DOHH2 (cell line): ENCODE data around the gene UQCC5.

Source experiments
- H3F3A ChIP-seq: fragments of 200-600 bp; sonication (generic), shearing (Covaris generic); 2 replicates; pipeline ENCODE4 v1.6.0; 2016; ENCODE audit warnings: antibody characterized with exemption, mild to moderate bottlenecking; ENCODE audit not compliant: control insufficient read depth, insufficient read depth
- H3K27ac ChIP-seq: fragments of 200-600 bp; sonication (generic); 2 replicates; pipeline ENCODE4 v1.5.1; 2014; ENCODE audit warnings: low read depth, mild to moderate bottlenecking, low read length, moderate library complexity
- H3K27me3 ChIP-seq: fragments of 200-600 bp; sonication (generic); 2 replicates; pipeline ENCODE4 v1.6.1; 2014; ENCODE audit warnings: mild to moderate bottlenecking, low read length, mixed read lengths; ENCODE audit not compliant: control insufficient read depth
- H3K36me3 ChIP-seq: fragments of 200-600 bp; sonication (generic); 2 replicates; pipeline ENCODE4 v1.6.1; 2014; ENCODE audit warnings: mild to moderate bottlenecking, low read length, moderate library complexity, mixed read lengths; ENCODE audit not compliant: control insufficient read depth
- H3K4me1 ChIP-seq: fragments of 200-600 bp; sonication (generic); 2 replicates; pipeline ENCODE4 v1.6.1; 2014; ENCODE audit warnings: mild to moderate bottlenecking, low read length, mixed read lengths; ENCODE audit not compliant: control insufficient read depth
- H3K4me2 ChIP-seq: fragments of 200-600 bp; sonication (generic); 2 replicates; pipeline ENCODE4 v1.6.0; 2014; ENCODE audit warnings: mild to moderate bottlenecking, low read length, moderate library complexity
- H3K4me3 ChIP-seq: fragments of 200-600 bp; sonication (generic); 2 replicates; pipeline ENCODE4 v1.5.1; 2014; ENCODE audit warnings: mild to moderate bottlenecking, low read length, mixed read lengths
- H3K79me2 ChIP-seq: fragments of 200-600 bp; sonication (generic); 2 replicates; pipeline ENCODE4 v1.6.1; 2014; ENCODE audit warnings: mild to moderate bottlenecking, low read length, mixed read lengths; ENCODE audit not compliant: control insufficient read depth
- H3K9me2 ChIP-seq: fragments of 200-600 bp; sonication (generic); replicated peaks from 2 replicates; pipeline ENCODE4 v1.6.1; 2014; ENCODE audit warnings: mild to moderate bottlenecking, low read length, mixed read lengths; ENCODE audit not compliant: control insufficient read depth
- H3K9me3 ChIP-seq: fragments of 200-600 bp; sonication (generic); 2 replicates; pipeline ENCODE4 v1.6.1; 2014; ENCODE audit warnings: antibody characterized with exemption, low read length, mixed read lengths; ENCODE audit not compliant: control insufficient read depth, insufficient read depth
- H4K20me1 ChIP-seq: fragments of 200-600 bp; sonication (generic); 2 replicates; pipeline ENCODE4 v1.6.0; 2014; ENCODE audit warnings: low read depth, mild to moderate bottlenecking, antibody characterized with exemption, low read length, moderate library complexity; ENCODE audit not compliant: control insufficient read depth, insufficient read depth
- CTCF ChIP-seq: fragments of 200-600 bp; sonication (generic); IDR thresholded peaks from one replicate; pipeline ENCODE4 v1.5.1; 2014; ENCODE audit warnings: antibody characterized with exemption, mild to moderate bottlenecking, low read depth, low read length; ENCODE audit not compliant: poor library complexity, severe bottlenecking
- EZH2phosphoT487 ChIP-seq: fragments of 200-600 bp; sonication (generic); IDR thresholded peaks from 2 replicates; pipeline ENCODE4 v1.6.1; 2017; ENCODE audit warnings: borderline replicate concordance, mild to moderate bottlenecking, antibody characterized with exemption, low read length, moderate library complexity, mixed read lengths

The UQCC5 gene

GRCh38 chr3:52527039-52527731, 9.2 kb upstream of the UQCC5 start:
- Histone ChIP-seq H3K4me1 (peaks cover 6% of the 10 kb centered on the region), H3K36me3 (peaks cover 55% of the 10 kb centered on the region), H3K9me2 (no peaks in the 10 kb centered on the region), H3K27ac (no peak overlapping the region), H3K4me2 (no peak overlapping the region), H3K27me3 (no peaks in the 10 kb centered on the region), H4K20me1 (0 out of 2 replicates have a peak, but pooled peaks cover 3% of the 10 kb centered on the region), H3F3A (no peaks in the 10 kb centered on the region), H3K79me2 (peaks cover 24% of the 10 kb centered on the region), H3K9me3 (no peaks in the 10 kb centered on the region), H3K4me3 (no peak overlapping the region)
- TF ChIP-seq EZH2phosphoT487 = no peak

GRCh38 chr3:52527732-52528585, 8.4 kb upstream of the UQCC5 start:
- Histone ChIP-seq H3K4me2 (no peak overlapping the region), H4K20me1 (0 out of 2 replicates have a peak, but pooled peaks cover 5% of the 10 kb centered on the region), H3K27me3 (no peaks in the 10 kb centered on the region), H3K36me3 (peaks cover 58% of the 10 kb centered on the region), H3K9me3 (no peaks in the 10 kb centered on the region), H3F3A (no peaks in the 10 kb centered on the region), H3K4me3 (no peak overlapping the region), H3K27ac (no peak overlapping the region), H3K9me2 (no peaks in the 10 kb centered on the region), H3K4me1 (peaks cover 12% of the 10 kb centered on the region), H3K79me2 (peaks cover 32% of the 10 kb centered on the region)
- TF ChIP-seq CTCF (no peak), EZH2phosphoT487 (no peak)

GRCh38 chr3:52528586-52529375, 7.6 kb upstream of the UQCC5 start:
- no peaks in the 10 kb centered on the region for H3F3A ChIP-seq
- 0 out of 2 replicates have a peak, but pooled peaks cover 5% of the 10 kb centered on the region for H4K20me1 ChIP-seq
- no peak overlapping the region for H3K27ac ChIP-seq
- no peak overlapping the region for H3K4me3 ChIP-seq
- peaks cover 12% of the 10 kb centered on the region for H3K4me1 ChIP-seq
- H3K4me2 ChIP-seq = no peak overlapping the region
- no peaks in the 10 kb centered on the region for H3K9me3 ChIP-seq
- no peaks in the 10 kb centered on the region for H3K9me2 ChIP-seq
- no peaks in the 10 kb centered on the region for H3K27me3 ChIP-seq
- no peak for TF ChIP-seq CTCF
- no peak for TF ChIP-seq EZH2phosphoT487
- H3K79me2 ChIP-seq = peaks cover 36% of the 10 kb centered on the region
- peaks cover 58% of the 10 kb centered on the region for H3K36me3 ChIP-seq
